H1 (cell line): ENCODE data around the gene PRKAG1. TPM values are rescaled to one million over a fixed set of nuclear protein-coding genes. Genes with fewer than 3 reads are reported as not detected.

Experiments used
- CTCF ChIA-PET: fragments of 300-600 bp; sonication (Branson Sonifier 250); formaldehyde crosslinking; loops from one replicate; lab custom pipeline; 2021; ENCODE audit not compliant: partially characterized antibody; lab: Charles Lee
- POLR2A ChIA-PET: fragments of 300-600 bp; sonication (Branson Sonifier 250); formaldehyde crosslinking; loops from one replicate; lab custom pipeline; 2021; ENCODE audit warnings: inconsistent platforms; ENCODE audit not compliant: partially characterized antibody; lab: Charles Lee
- DNase-seq, 2 experiments: peaks; one replicate each; pipeline versions ENCODE4 v3.0.0 to v3.0.0-alpha.2; 2010 to 2022; ENCODE audit warnings: low spot score in 2 of 2, low read depth in 1 of 2, mixed read lengths in 1 of 2
- FAIRE-seq: peaks from 2 replicates; lab custom pipeline; 2011; peaks lifted over from hg19 to GRCh38; lab: Jason Lieb, UNC
- H2AFZ ChIP-seq: 2 replicates; pipeline ENCODE4 v1.8.1; 2012; ENCODE audit warnings: low read length, inconsistent platforms
- H2AK5ac ChIP-seq: 2 replicates; pipeline ENCODE4 v1.6.1; 2013; ENCODE audit warnings: low read depth, low read length
- H2BK120ac ChIP-seq: replicated peaks from 2 replicates; pipeline ENCODE3; 2013; ENCODE audit warnings: low read depth, low read length, inconsistent platforms
- H2BK12ac ChIP-seq: 2 replicates; pipeline ENCODE4 v1.6.1; 2013; ENCODE audit warnings: low read depth, low read length
- H2BK15ac ChIP-seq: 2 replicates; pipeline ENCODE4 v1.6.1; 2013; ENCODE audit warnings: low read length
- H2BK20ac ChIP-seq: 2 replicates; pipeline ENCODE4 v1.6.1; 2013; ENCODE audit warnings: low read length
- H2BK5ac ChIP-seq: 2 replicates; pipeline ENCODE4 v1.6.1; 2013; ENCODE audit warnings: low read depth, low read length
- H3K14ac ChIP-seq: 2 replicates; pipeline ENCODE4 v1.6.1; 2013; ENCODE audit warnings: inconsistent platforms; ENCODE audit not compliant: insufficient read length
- H3K18ac ChIP-seq: 2 replicates; pipeline ENCODE4 v1.6.1; 2013; ENCODE audit warnings: low read length; ENCODE audit errors: extremely low read depth
- H3K23ac ChIP-seq: 2 replicates; pipeline ENCODE4 v1.6.1; 2013; ENCODE audit warnings: inconsistent platforms; ENCODE audit not compliant: insufficient read length
- H3K23me2 ChIP-seq: 2 replicates; pipeline ENCODE4 v1.6.1; 2013; ENCODE audit warnings: low read depth, low read length
- H3K27ac ChIP-seq: 2 replicates; pipeline ENCODE4 v1.6.1; 2011; ENCODE audit warnings: low read depth, low read length, inconsistent platforms
- H3K27me3 ChIP-seq, 4 experiments: replicated peaks in 1 of 4; 1 replicate in 1 of 4; 2 replicates in 3 of 4; pipeline versions ENCODE4 v1.6.1 to v1.8.1; 2011 to 2013; ENCODE audit warnings: low read length in 3 of 4, mild to moderate bottlenecking in 3 of 4, inconsistent platforms in 2 of 4, mixed read lengths in 2 of 4, moderate library complexity in 1 of 4; ENCODE audit not compliant: control insufficient read depth in 3 of 4, insufficient read depth in 3 of 4; ENCODE audit errors: extremely low read depth in 1 of 4
- H3K36me3 ChIP-seq, 4 experiments: 2 replicates each; pipeline versions ENCODE4 v1.6.1 to v1.8.1; 2011 to 2013; ENCODE audit warnings: mild to moderate bottlenecking in 4 of 4, low read length in 3 of 4, moderate library complexity in 2 of 4, control low read depth in 1 of 4, inconsistent platforms in 1 of 4; ENCODE audit not compliant: insufficient read depth in 4 of 4, control insufficient read depth in 2 of 4
- H3K4ac ChIP-seq: replicated peaks from 2 replicates; pipeline ENCODE3; 2013; ENCODE audit warnings: low read length, low read depth, mixed read lengths, inconsistent platforms; ENCODE audit not compliant: insufficient read length
- H3K4me1 ChIP-seq, 4 experiments: replicated peaks in 1 of 4; 1 replicate in 1 of 4; 2 replicates in 3 of 4; pipeline versions ENCODE4 v1.6.1 to v1.8.1; 2011 to 2013; ENCODE audit warnings: low read length in 3 of 4, inconsistent platforms in 2 of 4, mixed read lengths in 1 of 4; ENCODE audit not compliant: insufficient read depth in 4 of 4, control insufficient read depth in 3 of 4
- H3K4me2 ChIP-seq, 2 experiments: 2 replicates each; pipeline versions ENCODE4 v1.6.1 to v1.8.1; 2011 to 2013; ENCODE audit warnings: low read depth in 2 of 2, low read length in 2 of 2, control low read depth in 1 of 2, inconsistent platforms in 1 of 2, mild to moderate bottlenecking in 1 of 2; ENCODE audit not compliant: insufficient read depth in 1 of 2
- H3K4me3 ChIP-seq, 4 experiments: fragments of 200-600, 300-600 bp in 1 of 4; sonication (generic), shearing (Covaris generic), sonication (Bioruptor Twin) in 1 of 4; 2 replicates each; pipeline versions ENCODE4 v1.5.1 to v1.8.1; 2011 to 2016; ENCODE audit warnings: low read length in 4 of 4, low read depth in 3 of 4, control low read depth in 2 of 4, inconsistent platforms in 2 of 4, mild to moderate bottlenecking in 2 of 4, mixed read lengths in 1 of 4, moderate library complexity in 1 of 4; ENCODE audit not compliant: insufficient read depth in 2 of 4; ENCODE audit errors: extremely low read depth in 1 of 4
- H3K56ac ChIP-seq: replicated peaks from 2 replicates; pipeline ENCODE3; 2013; ENCODE audit warnings: low read depth, mild to moderate bottlenecking, mixed read lengths, low read length, inconsistent platforms; ENCODE audit not compliant: insufficient read length
- H3K79me1 ChIP-seq: 2 replicates; pipeline ENCODE4 v1.6.1; 2013; ENCODE audit warnings: low read depth, low read length, control low read depth
- H3K79me2 ChIP-seq, 2 experiments: 2 replicates each; pipeline versions ENCODE4 v1.6.1 to v1.8.1; 2012 to 2013; ENCODE audit warnings: low read length in 2 of 2, mild to moderate bottlenecking in 2 of 2, inconsistent platforms in 1 of 2; ENCODE audit not compliant: insufficient read depth in 2 of 2, control insufficient read depth in 1 of 2
- H3K9ac ChIP-seq, 4 experiments: replicated peaks in 1 of 4; 1 replicate in 1 of 4; 2 replicates in 3 of 4; pipeline versions ENCODE4 v1.6.1 to v1.8.1; 2011 to 2013; ENCODE audit warnings: low read depth in 3 of 4, low read length in 3 of 4, control low read depth in 2 of 4, mild to moderate bottlenecking in 2 of 4, moderate library complexity in 2 of 4, inconsistent platforms in 1 of 4; ENCODE audit errors: extremely low read depth in 1 of 4
- H3K9me3 ChIP-seq, 2 experiments: 2 replicates each; pipeline versions ENCODE4 v1.6.1 to v1.8.1; 2012 to 2013; ENCODE audit warnings: mild to moderate bottlenecking in 2 of 2, moderate library complexity in 2 of 2, control low read depth in 1 of 2, inconsistent platforms in 1 of 2, low read depth in 1 of 2, low read length in 1 of 2, mixed read lengths in 1 of 2; ENCODE audit not compliant: insufficient read depth in 2 of 2
- H4K20me1 ChIP-seq, 2 experiments: replicated peaks in 1 of 2; 2 replicates each; pipeline versions ENCODE3 to v1.8.1; 2011 to 2013; ENCODE audit warnings: inconsistent platforms in 2 of 2, low read length in 2 of 2, mild to moderate bottlenecking in 1 of 2; ENCODE audit not compliant: insufficient read depth in 2 of 2, control insufficient read depth in 1 of 2
- H4K5ac ChIP-seq: 2 replicates; pipeline ENCODE4 v1.6.1; 2013; ENCODE audit warnings: low read length, low read depth, mixed read lengths, inconsistent platforms; ENCODE audit not compliant: insufficient read length
- H4K8ac ChIP-seq: 2 replicates; pipeline ENCODE4 v1.8.0; 2013; ENCODE audit warnings: mild to moderate bottlenecking, moderate library complexity, low read length, inconsistent platforms; ENCODE audit not compliant: insufficient read depth; ENCODE audit errors: extremely low read depth
- H4K91ac ChIP-seq: replicated peaks from 2 replicates; pipeline ENCODE3; 2013; ENCODE audit warnings: low read length, mixed read lengths, inconsistent platforms; ENCODE audit not compliant: insufficient read length
- KDM5A ChIP-seq: fragments of 200-600 bp; IDR thresholded peaks from 2 replicates; pipeline ENCODE4 v1.7.1; 2012; ENCODE audit warnings: mild to moderate bottlenecking, low read length, inconsistent platforms, mixed read lengths
- MAFK ChIP-seq: IDR thresholded peaks from 2 replicates; pipeline ENCODE4 v1.6.1; 2012; ENCODE audit warnings: low read depth, mild to moderate bottlenecking, improper control_type of control experiment, low read length
- NANOG ChIP-seq: IDR thresholded peaks from 2 replicates; pipeline ENCODE4 v1.6.1; 2011; ENCODE audit warnings: low read length, low read depth, mild to moderate bottlenecking, inconsistent platforms; ENCODE audit not compliant: insufficient read depth, poor library complexity, severe bottlenecking
- SP1 ChIP-seq: IDR thresholded peaks from 2 replicates; pipeline ENCODE4 v1.6.1; 2011; ENCODE audit warnings: low read depth, low read length
- WGBS, 2 experiments: shearing (Covaris generic) in 1 of 2; methylation state at CpG; one replicate each; pipeline versions ENCODE4 v1.1.6 to v1.1.7; 2013 to 2015; ENCODE audit warnings: low lambda C conversion rate in 2 of 2, mixed read lengths in 2 of 2, inconsistent platforms in 1 of 2, low coverage in 1 of 2, missing lambda C conversion rate in 1 of 2; ENCODE audit not compliant: insufficient replicate concordance in 2 of 2, insufficient coverage in 1 of 2, insufficient read length in 1 of 2; ENCODE audit errors: extremely low coverage in 1 of 2, missing lambda C conversion rate in 1 of 2; 5-methylcytosine and 5-hydroxymethylcytosine counted together
- polyA plus RNA-seq, 7 experiments: library from polyadenylated mRNA; depleted of rRNA in 3 of 7; stranded (reverse) in 5 of 7; unstranded in 2 of 7; fragments of >200 nt in 5 of 7; fragments of 200-250 nt in 2 of 7; gene quantifications; 1 replicate in 5 of 7; 2 replicates in 1 of 7; 4 replicates in 1 of 7; pipeline versions ENCODE4 v1.2.1 to v1.2.3, GENCODE V29; 2011 to 2013; ENCODE audit warnings: missing spikeins in 2 of 7, mixed read lengths in 2 of 7
- total RNA-seq: library from RNA; stranded (reverse); fragmentation: NEBNext Ultra II Directional; extraction: Animal tissue kit (Norgen Biotek cat#: 25700); gene quantifications from 2 replicates; pipeline ENCODE4 v1.2.1, GENCODE V29; 2021

Gene PRKAG1
- total and polyA plus RNA-seq, 2 of the 8 experiments (the other 6 are each of a cell fraction or from before 2014, with no cell fraction given) = 38.6 to 57.5 TPM

DNA sequence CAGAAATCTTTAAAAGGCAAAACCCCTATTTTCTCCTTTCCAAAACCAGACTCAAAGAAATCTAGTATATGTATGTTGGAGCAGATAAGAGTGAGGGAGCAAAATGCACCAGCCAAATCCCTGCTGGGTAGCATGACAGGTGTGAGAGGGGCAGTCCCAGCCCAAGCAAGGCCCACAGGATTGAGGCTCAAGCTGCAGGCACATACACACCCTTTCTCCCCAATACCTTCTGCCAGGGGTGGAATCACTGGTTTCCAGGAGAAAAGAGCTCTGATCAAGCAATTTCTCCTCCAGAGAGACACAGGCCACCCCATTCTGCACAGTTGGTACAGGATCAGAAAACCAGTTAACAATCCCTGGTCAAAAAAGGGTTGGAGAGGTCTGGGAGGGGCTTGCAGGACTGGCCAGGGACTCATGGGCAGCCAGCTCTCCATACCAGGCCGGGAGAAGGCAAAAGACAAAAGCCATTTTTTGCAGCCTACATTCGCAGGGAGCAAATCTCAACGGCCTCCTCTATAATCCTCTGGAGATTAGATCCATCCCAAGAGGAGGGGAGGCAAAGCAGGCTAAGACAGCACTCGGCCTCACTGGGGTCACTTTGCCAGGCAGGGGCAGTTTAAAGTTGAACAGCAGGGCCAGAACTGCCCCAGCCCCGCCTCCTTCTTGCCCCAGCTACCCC is 39.9 kb upstream of the PRKAG1 start:
- no peak overlapping the region for H2BK15ac ChIP-seq
- H3K79me2 ChIP-seq = peaks cover 51 to 66% of the 10 kb centered on the region in 2 experiments
- H2BK120ac ChIP-seq = no peak overlapping the region
- no peak overlapping the region for H3K56ac ChIP-seq
- H2BK20ac ChIP-seq = no peak overlapping the region
- H2BK5ac ChIP-seq = no peak overlapping the region
- H3K27ac ChIP-seq = no peak overlapping the region
- H4K20me1 ChIP-seq = peaks cover 37 to 50% of the 10 kb centered on the region in 2 experiments
- H3K9me3 ChIP-seq = no peaks in the 10 kb centered on the region
- peaks cover 15% of the 10 kb centered on the region for H3K23me2 ChIP-seq
- no peak overlapping the region for H3K14ac ChIP-seq
- peak overlapping the region; percentile 81 to 98 for H3K4me2 ChIP-seq
- ChIA-PET POLR2A (interaction anchor here (0.7 to 5.6 kb wide), 14 partner anchors 10 to 201 kb away, joined by 3 to 47 read pairs (median 5); partner anchors contain the start of genes DDN, PRKAG1, RHEBL1 and TUBA1B), CTCF (interaction anchor here (0.9 to 2.7 kb wide), 5 partner anchors 14 to 70 kb away, joined by 3 to 16 read pairs (median 10); partner anchors contain the start of gene DHH)
- H2AFZ ChIP-seq = no peak overlapping the region
- 50% methylated on average over 5 of the region's 5 CpGs; no CpG with 5 or more reads in 1 of the 2 experiments for WGBS, 2 experiments
- H3K4me3 ChIP-seq = peak overlapping the region; percentile 85 to 97 (median 96)
- H3K9ac ChIP-seq = peak overlapping the region; percentile 10 to 98 (median 60); a peak in 6 of 7 replicates
- FAIRE-seq (no peak), DNase-seq (no peak)
- H4K5ac ChIP-seq = no peak overlapping the region
- no peak overlapping the region for H4K8ac ChIP-seq
- H3K4me1 ChIP-seq = peaks cover 9 to 37% (median 13%) of the 10 kb centered on the region in 4 experiments
- TF ChIP-seq KDM5A (no peak), MAFK (no peak), SP1 (no peak), NANOG (no peak)
- no peak overlapping the region for H2BK12ac ChIP-seq
- H3K79me1 ChIP-seq = peaks cover 33% of the 10 kb centered on the region
- no peaks in the 10 kb centered on the region for H3K27me3 ChIP-seq
- peaks cover 9 to 17% (median 15%) of the 10 kb centered on the region in 4 experiments for H3K36me3 ChIP-seq
- no peak overlapping the region for H2AK5ac ChIP-seq
- no peak overlapping the region for H4K91ac ChIP-seq
- H3K4ac ChIP-seq = no peak overlapping the region
- no peak overlapping the region for H3K23ac ChIP-seq
- no peak overlapping the region for H3K18ac ChIP-seq
